Right atrium auricular region (tissue), 2 donors: ENCODE measurements around the gene KRT14. TPM values are rescaled to one million over a fixed set of nuclear protein-coding genes. Genes with fewer than 3 reads are reported as not detected.

Experiments
- DNase-seq: peaks from one replicate; pipeline ENCODE4 v3.0.0-alpha.2; 2019; ENCODE audit warnings: low spot score
- H3K27ac ChIP-seq, 2 donors: fragments of 200-600 bp; sonication (generic); 1 replicate in 1 of 2; 2 replicates in 1 of 2; pipeline ENCODE4 v1.5.1; 2016 to 2019
- H3K27me3 ChIP-seq, 2 donors: fragments of 200-600 bp; sonication (generic); one replicate each; pipeline versions ENCODE4 v1.5.1 to v1.6.0; 2017 to 2019
- H3K36me3 ChIP-seq: fragments of 200-600 bp; sonication (generic); one replicate; pipeline ENCODE4 v1.5.1; 2016
- H3K4me1 ChIP-seq, 2 donors: fragments of 200-600 bp; sonication (generic); one replicate each; pipeline versions ENCODE4 v1.5.1 to v1.6.0; 2017 to 2019
- H3K4me3 ChIP-seq, 2 donors: fragments of 200-600 bp; sonication (generic); 1 replicate in 1 of 2; 2 replicates in 1 of 2; pipeline ENCODE4 v1.5.1; 2017 to 2019; ENCODE audit warnings: mild to moderate bottlenecking in 1 of 2, moderate library complexity in 1 of 2
- H3K9me3 ChIP-seq, 2 donors: fragments of 200-600 bp; sonication (generic); one replicate each; pipeline ENCODE4 v1.5.1; 2019
- total RNA-seq, 2 donors: library from RNA; depleted of rRNA; stranded (reverse); fragments of >200 nt; gene quantifications; one replicate each; pipeline ENCODE4 v1.1.0, GENCODE V29; 2016
- TF ChIP-seq, protein P1 (sequence below), 2 donors: fragments of 200-600 bp; sonication (generic); IDR thresholded peaks; one replicate each; pipeline ENCODE4 v1.5.1; 2019; ENCODE audit warnings: antibody characterized with exemption in 2 of 2

Gene KRT14
- 10 to 100 TPM in 1 of 2 donors, not detected in 1; 20.3 TPM for total RNA-seq

DNA sequence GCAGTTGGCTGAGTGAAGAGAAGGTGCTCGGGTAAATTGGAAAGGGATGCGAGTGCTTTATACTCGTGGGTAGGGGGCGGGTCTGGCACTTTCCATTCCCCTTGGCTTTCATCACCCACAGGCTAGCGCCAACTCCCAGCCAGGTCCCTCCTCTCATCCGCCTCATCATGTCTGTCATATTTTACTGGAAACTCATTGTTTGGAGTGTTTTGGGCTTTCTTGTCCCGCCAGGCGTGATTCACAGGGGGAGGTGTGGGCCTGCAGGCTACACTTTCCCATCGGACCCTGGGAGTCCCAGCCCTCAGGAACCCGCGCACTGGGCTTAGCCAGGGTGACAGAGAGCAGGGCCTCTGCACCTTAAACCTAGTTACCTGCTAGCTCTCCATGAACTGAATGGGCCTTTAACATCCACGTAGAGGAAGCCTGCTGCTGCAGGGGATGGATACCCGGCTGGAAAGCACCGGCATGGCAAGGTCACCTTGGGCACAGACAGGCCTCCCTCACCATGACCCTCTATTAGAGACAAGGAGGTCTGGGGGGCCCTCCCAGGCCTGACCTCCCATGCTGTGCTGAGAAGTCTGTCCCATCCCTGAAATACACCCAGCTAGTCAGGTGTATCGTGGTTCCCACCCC lies at the start of gene KRT14:
Gene KRT14, minus strand, starts transcription at position 33 of the 633 bp plus-strand sequence. CDS start 61 bp downstream, outside the sequence.
- H3K9me3 ChIP-seq = no peaks in the 10 kb centered on the region
- no peak within 1 kb of the TSS for H3K27ac ChIP-seq
- DNase-seq = no peak
- TF ChIP-seq, protein P1, sequence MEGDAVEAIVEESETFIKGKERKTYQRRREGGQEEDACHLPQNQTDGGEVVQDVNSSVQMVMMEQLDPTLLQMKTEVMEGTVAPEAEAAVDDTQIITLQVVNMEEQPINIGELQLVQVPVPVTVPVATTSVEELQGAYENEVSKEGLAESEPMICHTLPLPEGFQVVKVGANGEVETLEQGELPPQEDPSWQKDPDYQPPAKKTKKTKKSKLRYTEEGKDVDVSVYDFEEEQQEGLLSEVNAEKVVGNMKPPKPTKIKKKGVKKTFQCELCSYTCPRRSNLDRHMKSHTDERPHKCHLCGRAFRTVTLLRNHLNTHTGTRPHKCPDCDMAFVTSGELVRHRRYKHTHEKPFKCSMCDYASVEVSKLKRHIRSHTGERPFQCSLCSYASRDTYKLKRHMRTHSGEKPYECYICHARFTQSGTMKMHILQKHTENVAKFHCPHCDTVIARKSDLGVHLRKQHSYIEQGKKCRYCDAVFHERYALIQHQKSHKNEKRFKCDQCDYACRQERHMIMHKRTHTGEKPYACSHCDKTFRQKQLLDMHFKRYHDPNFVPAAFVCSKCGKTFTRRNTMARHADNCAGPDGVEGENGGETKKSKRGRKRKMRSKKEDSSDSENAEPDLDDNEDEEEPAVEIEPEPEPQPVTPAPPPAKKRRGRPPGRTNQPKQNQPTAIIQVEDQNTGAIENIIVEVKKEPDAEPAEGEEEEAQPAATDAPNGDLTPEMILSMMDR (IDR thresholded peaks at IDR 0.05) = no peak
- no peaks in the 10 kb centered on the region for H3K36me3 ChIP-seq
- no peaks in the 10 kb centered on the region for H3K4me1 ChIP-seq
- no peaks in the 10 kb centered on the region for H3K27me3 ChIP-seq
- no peak within 1 kb of the TSS for H3K4me3 ChIP-seq

DNA sequence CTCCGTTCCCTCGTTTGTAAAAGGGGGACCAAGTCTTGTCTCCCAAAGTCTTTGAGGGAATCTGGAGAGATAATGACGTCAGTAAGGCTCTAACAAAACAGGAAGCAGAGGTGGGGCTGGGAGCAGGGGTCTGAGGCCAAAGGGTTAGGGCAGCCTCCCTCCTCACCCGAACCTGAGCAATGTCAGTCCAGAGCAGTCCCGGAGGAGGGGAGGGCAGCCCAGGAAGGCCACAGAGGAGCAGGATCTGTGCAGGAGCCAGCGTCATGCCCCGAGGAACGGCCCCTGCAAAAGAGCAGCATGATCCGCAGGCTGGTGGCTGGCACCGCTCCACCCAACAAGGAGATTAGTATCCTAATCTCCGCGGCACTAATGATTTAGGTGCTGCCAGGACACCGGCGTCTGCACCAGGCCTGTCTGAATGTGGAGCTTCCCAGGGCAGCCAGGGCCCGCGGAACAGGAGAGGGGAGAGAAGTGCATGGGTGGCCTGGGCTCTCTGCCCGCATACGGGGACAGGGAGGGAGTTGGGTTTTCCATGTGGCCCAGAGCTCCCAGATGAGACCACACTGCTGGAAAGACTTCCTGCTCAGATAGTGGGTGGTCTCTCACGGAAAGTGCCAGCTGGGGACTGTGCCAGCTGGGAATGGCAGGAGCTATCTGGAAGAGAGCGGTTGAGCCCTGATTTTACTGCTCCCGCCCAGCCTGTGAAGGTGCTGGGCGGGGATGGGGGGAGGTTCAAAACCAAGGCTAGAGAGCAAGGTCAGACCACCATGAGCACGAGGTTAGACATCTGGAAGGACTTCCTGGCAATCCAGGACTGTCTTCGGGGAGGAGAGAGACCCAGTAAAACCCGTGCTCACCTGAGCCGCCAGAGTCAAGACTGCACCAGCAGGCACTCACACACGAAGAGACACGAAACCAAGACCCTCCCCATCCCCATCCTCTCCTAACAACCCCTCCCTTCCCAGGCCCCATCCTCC lies 48.7 kb upstream of the KRT14 start:
- TF ChIP-seq, protein P1 (IDR thresholded peaks at IDR 0.05) = no peak
- H3K9me3 ChIP-seq = no peaks in the 10 kb centered on the region
- H3K36me3 ChIP-seq = no peaks in the 10 kb centered on the region
- H3K4me1 ChIP-seq = peaks cover 0 to 13% of the 10 kb centered on the region in 2 donors
- no peak for DNase-seq
- H3K27ac ChIP-seq = no peak overlapping the region
- peak overlapping the region in 1 of 2 donors; percentile 12 for H3K4me3 ChIP-seq
- no peaks in the 10 kb centered on the region for H3K27me3 ChIP-seq

DNA sequence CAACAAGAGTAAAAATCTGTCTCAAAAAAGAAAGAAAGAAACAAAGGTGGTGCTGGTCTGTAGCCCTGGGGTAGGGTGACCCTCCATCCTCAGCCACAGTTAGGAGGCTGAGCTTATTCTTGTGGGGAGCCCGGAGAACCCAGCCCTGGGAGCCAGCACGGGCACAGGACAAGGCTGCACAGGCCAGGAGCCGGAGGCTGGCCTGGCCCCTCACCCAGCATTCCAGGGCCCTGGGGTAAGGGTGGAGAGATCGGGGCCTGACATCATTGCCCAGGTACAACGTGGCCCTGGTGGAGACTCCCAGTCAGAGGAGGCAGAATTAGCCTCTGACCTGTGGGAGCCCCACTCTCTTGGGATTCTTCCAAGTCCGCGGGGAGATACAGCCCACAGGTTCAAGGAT lies 47.9 kb upstream of the KRT14 start:
- Histone ChIP-seq H3K36me3 (no peaks in the 10 kb centered on the region), H3K4me1 (peaks cover 0 to 13% of the 10 kb centered on the region in 2 donors), H3K27me3 (no peaks in the 10 kb centered on the region), H3K4me3 (no peak overlapping the region), H3K9me3 (no peaks in the 10 kb centered on the region), H3K27ac (no peak overlapping the region)
- TF ChIP-seq, protein P1 (IDR thresholded peaks at IDR 0.05) = no peak
- no peak for DNase-seq

DNA sequence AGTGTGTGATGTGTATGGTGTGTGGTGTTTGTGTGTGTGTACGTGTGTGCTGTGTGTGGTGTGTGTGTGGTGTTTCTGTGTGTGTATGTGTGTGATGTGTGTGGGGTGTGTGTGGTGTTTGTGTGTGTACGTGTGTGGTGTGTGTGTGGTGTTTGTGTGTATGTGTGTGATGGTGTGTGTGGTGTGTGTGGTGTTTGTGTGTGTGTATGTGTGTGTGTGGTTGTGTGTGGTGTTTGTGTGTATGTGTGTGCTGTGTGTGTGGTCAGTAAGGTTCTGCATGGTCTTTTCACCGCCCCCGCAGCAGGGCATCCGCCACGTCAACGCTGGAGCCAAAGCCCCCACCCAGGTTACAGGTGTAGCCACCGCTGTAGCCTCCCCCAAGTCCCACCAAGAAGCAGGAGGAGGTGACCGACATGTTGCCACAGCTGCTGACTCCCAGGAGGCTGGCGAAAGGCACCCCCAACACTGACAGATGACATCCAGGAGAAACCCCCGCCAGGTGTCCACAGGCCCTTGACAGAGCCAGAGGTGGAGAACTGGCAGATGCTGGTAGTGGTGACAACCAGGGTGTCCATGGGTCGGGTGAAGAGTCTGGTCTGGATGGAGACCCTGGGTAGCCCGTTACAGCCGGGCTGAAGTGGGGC lies 47.0 kb upstream of the KRT14 start:
- no peak overlapping the region for H3K27ac ChIP-seq
- TF ChIP-seq, protein P1 (IDR thresholded peaks at IDR 0.05) = no peak

DNA sequence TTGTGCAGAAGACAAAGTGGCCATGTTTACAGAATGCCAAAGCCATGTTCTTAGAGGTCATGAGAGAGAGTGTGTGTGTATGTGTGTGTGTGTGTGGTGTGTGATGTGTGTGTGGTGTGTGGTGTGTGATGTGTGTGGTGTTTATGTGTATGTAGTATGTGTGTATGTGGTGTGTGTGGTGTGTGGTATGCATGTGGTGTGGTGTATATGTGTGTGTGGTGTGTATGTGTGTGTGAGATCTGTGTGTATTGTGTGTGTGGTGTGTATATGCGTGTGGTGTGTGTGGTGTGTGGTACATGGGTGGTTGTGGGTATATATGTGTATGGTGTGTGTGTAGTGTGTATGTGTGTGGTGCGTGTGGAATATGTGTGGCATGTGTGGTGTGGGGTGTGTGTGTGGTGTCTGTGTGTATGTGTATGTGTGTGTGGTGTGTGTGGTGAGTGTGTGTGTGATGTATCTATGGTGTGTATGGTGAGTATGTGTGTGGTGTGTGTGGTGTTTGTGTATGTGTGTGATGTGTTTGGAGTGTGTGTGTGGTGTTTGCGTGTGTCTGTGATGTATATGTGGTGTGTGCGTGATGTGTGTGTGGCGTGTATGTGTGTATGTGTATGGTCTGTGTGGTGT lies 45.9 kb upstream of the KRT14 start:
- H3K4me1 ChIP-seq = peaks cover 0 to 13% of the 10 kb centered on the region in 2 donors
- no peak overlapping the region for H3K4me3 ChIP-seq
- DNase-seq = no peak
- TF ChIP-seq, protein P1 (IDR thresholded peaks at IDR 0.05) = no peak
- no peak overlapping the region for H3K27ac ChIP-seq
- no peaks in the 10 kb centered on the region for H3K36me3 ChIP-seq
- no peaks in the 10 kb centered on the region for H3K27me3 ChIP-seq
- H3K9me3 ChIP-seq = no peaks in the 10 kb centered on the region

More for the DNA sequence above, 47.0 kb upstream of the KRT14 start:
- no peaks in the 10 kb centered on the region for H3K27me3 ChIP-seq
- peaks cover 0 to 13% of the 10 kb centered on the region in 2 donors for H3K4me1 ChIP-seq
- H3K36me3 ChIP-seq = no peaks in the 10 kb centered on the region
- H3K4me3 ChIP-seq = no peak overlapping the region
- no peaks in the 10 kb centered on the region for H3K9me3 ChIP-seq
- no peak for DNase-seq
